SU-DHL-6 (cell line): ENCODE measurements around the gene RUNX2.

Source experiments
- H2AFZ ChIP-seq: fragments of 200-600 bp; sonication (generic); 2 replicates; pipeline ENCODE4 v1.6.1; 2014; ENCODE audit warnings: low read depth, mild to moderate bottlenecking, moderate library complexity, mixed read lengths, antibody characterized with exemption, low read length; ENCODE audit not compliant: severe bottlenecking
- H3F3A ChIP-seq: fragments of 200-600 bp; shearing (Covaris generic); 2 replicates; pipeline ENCODE4 v1.6.0; 2016; ENCODE audit warnings: antibody characterized with exemption, mild to moderate bottlenecking; ENCODE audit not compliant: insufficient read depth
- H3K27ac ChIP-seq: fragments of 200-600 bp; sonication (generic); 2 replicates; pipeline ENCODE4 v1.5.1; 2016; ENCODE audit warnings: low read depth, mild to moderate bottlenecking, low read length, moderate library complexity, mixed read lengths
- H3K27me3 ChIP-seq: fragments of 200-600 bp; sonication (generic), shearing (Covaris generic); 2 replicates; pipeline ENCODE4 v1.6.0; 2014; ENCODE audit warnings: mild to moderate bottlenecking, low read length
- H3K36me3 ChIP-seq: fragments of 200-600 bp; sonication (generic); 2 replicates; pipeline ENCODE4 v1.6.1; 2014; ENCODE audit warnings: mild to moderate bottlenecking, low read length, mixed read lengths
- H3K4me2 ChIP-seq: fragments of 300-600, 200-600 bp; shearing (Covaris generic), sonication (generic); 2 replicates; pipeline ENCODE4 v1.6.0; 2014; ENCODE audit warnings: low read length, low read depth, mild to moderate bottlenecking; ENCODE audit not compliant: poor library complexity, severe bottlenecking
- H3K4me3 ChIP-seq: fragments of 200-600 bp; sonication (generic); 2 replicates; pipeline ENCODE4 v1.5.1; 2014; ENCODE audit warnings: antibody characterized with exemption, low read length, mild to moderate bottlenecking, mixed read lengths; ENCODE audit not compliant: insufficient read depth, poor library complexity, severe bottlenecking
- H3K79me2 ChIP-seq: fragments of 200-600 bp; sonication (generic); 2 replicates; pipeline ENCODE4 v1.6.1; 2014; ENCODE audit warnings: mild to moderate bottlenecking, low read length, moderate library complexity; ENCODE audit not compliant: insufficient read depth
- H3K9ac ChIP-seq: fragments of 200-600 bp; sonication (generic); 2 replicates; pipeline ENCODE4 v1.7.0; 2014; ENCODE audit warnings: mild to moderate bottlenecking, low read length
- H3K9me2 ChIP-seq: fragments of 200-600 bp; sonication (generic); replicated peaks from 2 replicates; pipeline ENCODE4 v1.6.1; 2014; ENCODE audit warnings: low read length; ENCODE audit not compliant: insufficient read depth
- H3K9me3 ChIP-seq: fragments of 200-600 bp; sonication (generic); 2 replicates; pipeline ENCODE4 v1.6.1; 2014; ENCODE audit warnings: low read length, mixed read lengths; ENCODE audit not compliant: insufficient read depth
- H4K20me1 ChIP-seq: fragments of 200-600 bp; sonication (generic); 2 replicates; pipeline ENCODE4 v1.6.1; 2014; ENCODE audit warnings: low read depth, mild to moderate bottlenecking, antibody characterized with exemption, low read length, moderate library complexity, mixed read lengths
- EZH2phosphoT487 ChIP-seq: fragments of 200-600 bp; sonication (generic), shearing (Covaris generic); conservative IDR thresholded peaks from 2 replicates; pipeline ENCODE4 v1.6.1; 2018; ENCODE audit warnings: mild to moderate bottlenecking, antibody characterized with exemption, low read length, moderate library complexity, mixed read lengths
- TF ChIP-seq, protein P1 (sequence below): fragments of 200-600 bp; sonication (generic); IDR thresholded peaks from one replicate; pipeline ENCODE4 v1.5.1; 2017; ENCODE audit warnings: antibody characterized with exemption, mild to moderate bottlenecking, low read length, moderate library complexity; ENCODE audit not compliant: insufficient read depth, poor library complexity, severe bottlenecking

The RUNX2 gene

DNA sequence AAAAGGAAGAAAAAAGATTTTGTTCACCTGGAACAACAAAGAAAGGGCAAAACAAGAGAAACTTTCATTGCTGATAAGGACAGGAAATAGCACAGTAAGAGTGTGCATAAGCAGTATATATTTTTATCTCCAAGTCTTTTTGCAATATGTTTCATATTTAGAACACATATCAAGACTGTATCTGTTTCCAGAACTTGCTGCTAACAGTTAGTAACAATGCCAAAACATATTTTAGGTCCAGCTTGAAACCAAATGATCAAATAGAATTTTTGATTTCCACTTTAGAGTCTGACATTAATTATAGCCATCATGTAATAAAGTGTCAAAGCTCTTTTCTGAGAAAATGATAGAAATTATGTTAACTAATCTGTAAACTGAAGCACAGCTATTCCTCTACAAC is 193.1 kb downstream of the RUNX2 start:
- Histone ChIP-seq H3K4me2 (no peak overlapping the region), H4K20me1 (no peaks in the 10 kb centered on the region), H3K79me2 (no peaks in the 10 kb centered on the region), H3K4me3 (no peak overlapping the region), H3F3A (no peaks in the 10 kb centered on the region), H3K27ac (no peak overlapping the region), H3K27me3 (no peaks in the 10 kb centered on the region), H2AFZ (no peak overlapping the region), H3K9ac (no peak overlapping the region), H3K36me3 (no peaks in the 10 kb centered on the region), H3K9me2 (no peaks in the 10 kb centered on the region), H3K9me3 (no peaks in the 10 kb centered on the region)
- TF ChIP-seq, protein P1, sequence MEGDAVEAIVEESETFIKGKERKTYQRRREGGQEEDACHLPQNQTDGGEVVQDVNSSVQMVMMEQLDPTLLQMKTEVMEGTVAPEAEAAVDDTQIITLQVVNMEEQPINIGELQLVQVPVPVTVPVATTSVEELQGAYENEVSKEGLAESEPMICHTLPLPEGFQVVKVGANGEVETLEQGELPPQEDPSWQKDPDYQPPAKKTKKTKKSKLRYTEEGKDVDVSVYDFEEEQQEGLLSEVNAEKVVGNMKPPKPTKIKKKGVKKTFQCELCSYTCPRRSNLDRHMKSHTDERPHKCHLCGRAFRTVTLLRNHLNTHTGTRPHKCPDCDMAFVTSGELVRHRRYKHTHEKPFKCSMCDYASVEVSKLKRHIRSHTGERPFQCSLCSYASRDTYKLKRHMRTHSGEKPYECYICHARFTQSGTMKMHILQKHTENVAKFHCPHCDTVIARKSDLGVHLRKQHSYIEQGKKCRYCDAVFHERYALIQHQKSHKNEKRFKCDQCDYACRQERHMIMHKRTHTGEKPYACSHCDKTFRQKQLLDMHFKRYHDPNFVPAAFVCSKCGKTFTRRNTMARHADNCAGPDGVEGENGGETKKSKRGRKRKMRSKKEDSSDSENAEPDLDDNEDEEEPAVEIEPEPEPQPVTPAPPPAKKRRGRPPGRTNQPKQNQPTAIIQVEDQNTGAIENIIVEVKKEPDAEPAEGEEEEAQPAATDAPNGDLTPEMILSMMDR = no peak
- no peak for TF ChIP-seq EZH2phosphoT487

DNA sequence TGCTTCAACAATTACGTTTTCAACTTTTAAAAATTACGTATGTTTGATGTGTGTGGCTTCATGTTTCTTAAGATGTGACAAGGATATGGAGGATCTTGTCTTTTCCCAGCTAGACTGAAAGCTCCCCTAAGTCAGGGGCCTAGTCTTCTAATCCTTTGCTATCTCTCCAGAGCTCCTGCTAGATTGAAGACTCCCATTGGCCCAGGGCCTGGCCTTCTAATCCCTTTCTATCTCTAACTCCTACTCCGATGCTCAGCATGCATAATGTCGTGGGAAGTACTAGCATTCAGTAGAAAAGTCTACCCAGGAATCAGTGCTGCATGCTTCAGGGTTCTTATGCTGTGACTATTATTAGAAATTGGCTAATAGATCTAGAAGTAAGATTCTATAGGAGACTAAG is 194.4 kb downstream of the RUNX2 start:
- Histone ChIP-seq H3K9ac (no peak overlapping the region), H3K4me3 (no peak overlapping the region), H3F3A (no peaks in the 10 kb centered on the region), H3K27ac (no peak overlapping the region), H2AFZ (no peak overlapping the region), H3K36me3 (no peaks in the 10 kb centered on the region), H3K27me3 (no peaks in the 10 kb centered on the region), H3K4me2 (no peak overlapping the region), H3K9me2 (no peaks in the 10 kb centered on the region), H3K79me2 (no peaks in the 10 kb centered on the region), H4K20me1 (no peaks in the 10 kb centered on the region), H3K9me3 (no peaks in the 10 kb centered on the region)
- TF ChIP-seq EZH2phosphoT487 = no peak
- TF ChIP-seq, protein P1 = no peak

DNA sequence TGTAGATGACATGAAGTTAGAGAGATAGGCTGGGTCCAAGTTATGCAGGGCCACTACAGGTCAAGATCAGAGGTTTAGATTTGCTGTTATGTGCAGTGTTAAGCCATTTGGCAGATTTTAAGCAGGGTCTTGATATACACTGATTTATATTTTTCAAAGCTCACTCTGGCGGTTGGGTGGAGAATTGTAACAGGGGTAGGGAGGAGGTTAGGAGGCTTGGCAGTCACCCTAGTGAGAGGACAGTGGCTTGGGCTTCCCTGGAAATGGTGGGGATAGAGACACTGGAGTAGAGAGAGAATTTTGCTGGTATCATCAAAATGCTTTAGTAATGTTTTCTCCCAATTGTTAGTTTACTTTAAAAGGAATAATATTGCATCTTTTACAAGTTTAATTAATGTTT is 199.1 kb downstream of the RUNX2 start:
- H3K27ac ChIP-seq = no peak overlapping the region
- H4K20me1 ChIP-seq = no peaks in the 10 kb centered on the region
- H3K4me3 ChIP-seq = no peak overlapping the region
- H3K4me2 ChIP-seq = no peak overlapping the region
- no peaks in the 10 kb centered on the region for H3K9me2 ChIP-seq
- H3K79me2 ChIP-seq = no peaks in the 10 kb centered on the region
- TF ChIP-seq EZH2phosphoT487 = no peak
- H3K9me3 ChIP-seq = no peaks in the 10 kb centered on the region
- H3K27me3 ChIP-seq = no peaks in the 10 kb centered on the region
- H3K9ac ChIP-seq = no peak overlapping the region
- no peaks in the 10 kb centered on the region for H3F3A ChIP-seq
- no peak overlapping the region for H2AFZ ChIP-seq
- H3K36me3 ChIP-seq = no peaks in the 10 kb centered on the region

DNA sequence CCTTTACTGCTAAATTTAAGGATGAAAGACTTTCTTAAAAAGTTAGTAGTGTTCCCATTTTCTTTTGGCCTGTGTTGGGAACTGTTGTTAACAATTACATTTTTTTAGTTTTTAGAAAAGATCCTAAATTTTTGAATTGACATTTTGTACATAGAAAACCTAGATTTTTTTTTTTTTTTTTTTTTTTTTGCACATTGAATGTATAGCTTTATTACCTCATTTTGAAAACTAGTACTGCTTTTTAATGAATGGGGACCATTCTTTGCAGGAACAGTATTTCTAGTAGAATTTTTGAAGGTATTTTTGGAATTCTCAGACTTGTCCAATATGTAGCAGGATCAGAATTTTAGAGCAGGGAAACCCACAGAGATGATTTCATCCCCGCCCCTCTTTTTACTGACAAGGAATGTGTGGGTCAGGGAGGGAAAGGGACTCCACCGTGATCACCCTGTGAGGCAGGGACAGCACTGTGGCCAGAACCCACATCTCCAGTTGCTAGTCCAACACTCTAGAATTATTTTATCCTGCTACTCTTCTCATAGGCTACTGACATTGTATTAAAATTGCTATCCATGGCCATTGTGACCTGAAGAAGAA is 204.0 kb downstream of the RUNX2 start:
- no peaks in the 10 kb centered on the region for H3K27me3 ChIP-seq
- no peak overlapping the region for H3K4me2 ChIP-seq
- no peak overlapping the region for H3K9ac ChIP-seq
- TF ChIP-seq, protein P1 = no peak
- TF ChIP-seq EZH2phosphoT487 = no peak
- H3F3A ChIP-seq = no peaks in the 10 kb centered on the region
- H3K4me3 ChIP-seq = no peak overlapping the region
- no peaks in the 10 kb centered on the region for H3K9me2 ChIP-seq
- H4K20me1 ChIP-seq = no peaks in the 10 kb centered on the region
- H3K9me3 ChIP-seq = no peaks in the 10 kb centered on the region
- H3K79me2 ChIP-seq = no peaks in the 10 kb centered on the region
- H2AFZ ChIP-seq = no peak overlapping the region
- no peaks in the 10 kb centered on the region for H3K36me3 ChIP-seq
- no peak overlapping the region for H3K27ac ChIP-seq
